Measurements from ENCODE around the gene LPIN3.
A peak's percentile ranks its signal among the peaks of the same experiment; 100 is the strongest.
"Not testable (repeated sequence)": the region's sequence is repeated elsewhere in the genome, so short reads cannot be mapped to it uniquely, and the experiment has no call there.

The LPIN3 gene

GRCh38 chr20:41340327-41341055 lies at the start of gene LPIN3:
Gene LPIN3 (plus strand): TSS chr20:41340821. CDS start chr20:41345804, 4,983 bp downstream.
- peak in 18 of 51 donors; percentile 13 to 57 (median 30) for DNase-seq

- DNase-seq, result peak in 1 of 51 donors; percentile 6
Measured at GRCh38 chr20:41293269-41294037, 47.2 kb upstream of the LPIN3 start.

- DNase-seq, result no peak
Measured at GRCh38 chr20:41299899-41300298, 40.7 kb upstream of the LPIN3 start.

- DNase-seq, result no peak
Measured at GRCh38 chr20:41300383-41300782, 40.2 kb upstream of the LPIN3 start.

GRCh38 chr20:41300886-41301285 lies 39.7 kb upstream of the LPIN3 start:
- no peak for DNase-seq

- no peak for DNase-seq
Measured at GRCh38 chr20:41304002-41304401, 36.6 kb upstream of the LPIN3 start.

GRCh38 chr20:41304424-41305079 lies 36.1 kb upstream of the LPIN3 start:
- DNase-seq, result no peak

- DNase-seq, result no peak
Measured at GRCh38 chr20:41306061-41306727, 34.4 kb upstream of the LPIN3 start.

- no peak for DNase-seq
Measured at GRCh38 chr20:41307021-41307420, 33.6 kb upstream of the LPIN3 start.

- DNase-seq, result peak in 3 of 51 donors; percentile 6 to 16 (median 11)
Measured at GRCh38 chr20:41308290-41308711, 32.3 kb upstream of the LPIN3 start.

- no peak for DNase-seq
Measured at GRCh38 chr20:41308726-41309413, 31.8 kb upstream of the LPIN3 start.

GRCh38 chr20:41309817-41310216 lies 30.8 kb upstream of the LPIN3 start:
- no peak for DNase-seq

GRCh38 chr20:41312009-41312408 lies 28.6 kb upstream of the LPIN3 start:
- DNase-seq, result not testable (repeated sequence)

- DNase-seq, result no peak
Measured at GRCh38 chr20:41314386-41314785, 26.2 kb upstream of the LPIN3 start.

GRCh38 chr20:41316051-41316450 lies 24.6 kb upstream of the LPIN3 start:
- DNase-seq, result peak in 1 of 51 donors; percentile 23

- peak in 50 of 51 donors; percentile 18 to 87 (median 72) for DNase-seq
Measured at GRCh38 chr20:41316602-41317545, 23.7 kb upstream of the LPIN3 start.

- peak; percentile 60 to 98 (median 93) for DNase-seq
Measured at GRCh38 chr20:41317546-41318270, 22.9 kb upstream of the LPIN3 start, which contains the start of gene ZHX3. Gene ZHX3 (minus strand): TSS chr20:41317731. CDS start chr20:41204916, 112,815 bp downstream.

- peak in 1 of 51 donors; percentile 49 for DNase-seq
Measured at GRCh38 chr20:41318271-41318649, 22.4 kb upstream of the LPIN3 start.

GRCh38 chr20:41320441-41320840 lies 20.2 kb upstream of the LPIN3 start:
- DNase-seq, result no peak

Measured in hypothalamus (tissue), 51 donors.